Fibroblast of the aortic adventitia (primary cell): ENCODE data around the gene ACAD9. TPM values are rescaled to one million over a fixed set of nuclear protein-coding genes. Genes with fewer than 3 reads are reported as not detected.

Source experiments
- DNase-seq: peaks from one replicate; pipeline ENCODE4 v3.0.0-alpha.2; 2010; ENCODE audit warnings: low read depth
- H3K4me3 ChIP-seq: 2 replicates; pipeline ENCODE4 v1.5.1; 2011; ENCODE audit warnings: low read depth, mild to moderate bottlenecking, control low read depth, low read length, moderate library complexity
- small RNA-seq: library from RNA; depleted of rRNA; stranded (forward); fragments of <200 nt; gene quantifications from one replicate; pipeline ENCODE3, GENCODE V24; 2012
- total RNA-seq: library from RNA; depleted of rRNA; stranded (reverse); fragments of >200 nt; gene quantifications from 2 replicates; pipeline ENCODE4 v1.2.3, GENCODE V29; 2012; ENCODE audit warnings: low replicate concordance
- TF ChIP-seq, protein P1 (sequence below): IDR thresholded peaks from 2 replicates; pipeline ENCODE4 v1.5.1; 2011; ENCODE audit warnings: mild to moderate bottlenecking, low read length, control low read depth, inconsistent platforms; ENCODE audit not compliant: insufficient read depth

Gene ACAD9
- total RNA-seq, 1 donor: 40.9 TPM

DNA sequence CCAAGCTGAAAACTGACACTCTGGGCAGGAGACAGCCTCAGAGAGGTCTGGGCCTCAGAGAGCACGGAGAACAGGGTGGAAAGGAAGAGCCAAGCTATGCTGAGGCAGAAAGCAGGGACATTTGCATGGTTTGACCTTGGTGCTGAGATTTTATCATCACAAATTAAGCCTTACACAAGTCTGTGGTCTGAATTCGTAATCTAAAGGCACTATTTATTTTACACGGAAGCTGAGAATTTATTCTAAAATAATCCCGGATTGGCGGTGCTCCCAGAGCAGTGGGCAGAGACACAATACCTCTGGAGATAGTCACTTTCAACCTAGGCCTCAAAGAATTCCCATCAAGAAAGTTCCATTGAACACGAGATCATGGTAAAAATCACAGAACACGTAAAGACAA is 67.0 kb downstream of the ACAD9 start:
- DNase-seq: peak; percentile 62
- TF ChIP-seq, protein P1, sequence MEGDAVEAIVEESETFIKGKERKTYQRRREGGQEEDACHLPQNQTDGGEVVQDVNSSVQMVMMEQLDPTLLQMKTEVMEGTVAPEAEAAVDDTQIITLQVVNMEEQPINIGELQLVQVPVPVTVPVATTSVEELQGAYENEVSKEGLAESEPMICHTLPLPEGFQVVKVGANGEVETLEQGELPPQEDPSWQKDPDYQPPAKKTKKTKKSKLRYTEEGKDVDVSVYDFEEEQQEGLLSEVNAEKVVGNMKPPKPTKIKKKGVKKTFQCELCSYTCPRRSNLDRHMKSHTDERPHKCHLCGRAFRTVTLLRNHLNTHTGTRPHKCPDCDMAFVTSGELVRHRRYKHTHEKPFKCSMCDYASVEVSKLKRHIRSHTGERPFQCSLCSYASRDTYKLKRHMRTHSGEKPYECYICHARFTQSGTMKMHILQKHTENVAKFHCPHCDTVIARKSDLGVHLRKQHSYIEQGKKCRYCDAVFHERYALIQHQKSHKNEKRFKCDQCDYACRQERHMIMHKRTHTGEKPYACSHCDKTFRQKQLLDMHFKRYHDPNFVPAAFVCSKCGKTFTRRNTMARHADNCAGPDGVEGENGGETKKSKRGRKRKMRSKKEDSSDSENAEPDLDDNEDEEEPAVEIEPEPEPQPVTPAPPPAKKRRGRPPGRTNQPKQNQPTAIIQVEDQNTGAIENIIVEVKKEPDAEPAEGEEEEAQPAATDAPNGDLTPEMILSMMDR: no peak
- H3K4me3 ChIP-seq: no peak overlapping the region

DNA sequence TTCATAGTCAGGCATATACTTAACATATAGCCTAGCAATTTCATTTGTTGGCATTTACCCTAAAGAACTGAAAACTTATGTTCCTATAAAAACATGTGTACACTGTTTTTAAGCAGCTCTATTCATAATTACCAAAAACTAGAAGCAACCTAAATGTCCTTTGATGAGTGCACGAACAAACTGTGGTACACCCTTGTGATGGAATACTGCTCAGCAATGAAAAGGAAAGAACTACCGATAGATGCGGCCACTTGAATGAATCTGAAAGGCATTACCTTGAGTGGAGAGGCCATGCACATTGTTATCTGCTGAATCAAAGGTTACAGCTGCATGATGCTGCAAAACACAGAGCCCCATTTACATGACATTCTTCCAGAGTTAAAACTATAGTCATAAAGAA is 69.7 kb downstream of the ACAD9 start:
- TF ChIP-seq, protein P1: no peak
- no peak for DNase-seq
- H3K4me3 ChIP-seq: no peak overlapping the region

DNA sequence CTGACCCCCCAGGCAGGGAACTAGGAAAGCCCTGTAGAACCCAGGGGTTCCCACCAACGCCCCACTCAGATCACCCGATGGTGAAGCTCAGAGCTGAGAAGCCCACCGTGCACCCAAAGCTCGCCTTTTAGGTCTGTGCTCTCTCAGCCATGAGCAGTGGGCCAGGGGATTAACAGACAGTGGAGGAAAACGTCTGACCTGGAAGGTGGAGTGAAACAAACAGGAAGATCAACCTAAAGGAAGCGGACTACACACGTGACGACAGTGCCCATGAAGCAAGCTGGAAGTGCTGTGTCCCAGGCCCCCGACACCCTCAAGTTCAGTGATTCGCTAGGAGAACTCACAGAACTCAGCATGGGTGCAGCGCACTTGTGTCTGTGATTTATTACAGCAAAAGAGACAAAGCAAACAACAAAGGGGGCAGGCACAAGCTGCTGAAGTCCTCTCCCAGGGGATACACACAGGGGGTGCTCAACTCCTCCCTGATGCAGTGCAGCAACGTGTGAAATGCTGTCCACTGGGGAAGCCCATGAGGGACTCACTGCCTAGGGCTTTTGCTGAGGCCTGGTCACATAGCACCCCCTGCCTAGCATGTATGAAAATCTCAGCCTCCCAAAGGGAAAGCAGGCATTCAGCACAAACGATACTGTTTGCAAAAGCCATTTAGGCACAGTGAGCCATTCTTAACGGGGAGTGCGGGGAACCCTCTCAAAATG is 71.0 kb downstream of the ACAD9 start:
- H3K4me3 ChIP-seq: no peak overlapping the region
- TF ChIP-seq, protein P1: peak; percentile 28
- DNase-seq: peak; percentile 46

DNA sequence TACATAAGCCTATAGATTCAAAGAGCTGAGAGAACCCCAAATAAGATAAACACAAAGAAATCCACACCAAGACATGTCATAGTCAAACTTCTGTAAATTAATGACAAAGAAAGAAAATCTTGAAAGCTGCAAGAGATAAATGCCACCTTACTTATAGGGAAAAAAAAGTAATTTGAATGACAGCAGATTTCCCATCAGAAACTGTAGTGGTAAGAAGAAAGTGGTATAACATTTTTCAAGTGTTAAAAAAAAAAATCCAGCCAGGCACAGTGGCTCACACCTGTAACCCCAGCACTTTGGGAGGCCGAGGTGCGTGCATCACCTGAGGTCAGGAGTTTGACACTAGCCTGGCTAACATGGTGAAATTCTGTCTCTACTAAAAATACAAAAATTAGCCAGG is 77.0 kb downstream of the ACAD9 start:
- no peak overlapping the region for H3K4me3 ChIP-seq
- no peak for DNase-seq
- TF ChIP-seq, protein P1: no peak

Small RNA genes lying within 50 kb of the gene (small RNA-seq; reads per million reads assigned to genes)
- not detected for gene AC112484.4

Other genes with a start within 250 kb of the ACAD9 start
- gene RPN1, start 228.8 kb upstream of the ACAD9 start, total RNA-seq: 147 and 341 TPM in 2 replicates
- gene RAB7A, start 153.4 kb upstream of the ACAD9 start, total RNA-seq: 96.8 and 166 TPM in 2 replicates
- 0.49 TPM in 1 of 2 replicates, not detected in the other for gene CFAP92, start 114.5 kb downstream of the ACAD9 start, total RNA-seq
- gene EFCC1, start 121.7 kb downstream of the ACAD9 start, total RNA-seq: not detected in 2 replicates
- gene GP9, start 181.2 kb downstream of the ACAD9 start, total RNA-seq: not detected in 2 replicates
- 2.5 and 5.1 TPM in 2 replicates for gene RAB43, start 242.2 kb downstream of the ACAD9 start, total RNA-seq